ENCODE results near the gene RAC3. TPM values are rescaled to one million over a fixed set of nuclear protein-coding genes. Genes with fewer than 3 reads are reported as not detected.
A peak's percentile ranks its signal among the peaks of the same experiment; 100 is the strongest.

Gene RAC3
- total RNA-seq, 1 experiment from 2014 or later, result 9.3 TPM

GRCh38 chr17:82019690-82020571 lies 11.5 kb upstream of the RAC3 start:
- intact Hi-C loops (cut with micrococcal nuclease; ENCODE audit: unreplicated experiment), result loop anchor here (2.0 to 5.0 kb wide), 2 partner anchors 59 to 132 kb away; partner anchors contain the start of gene NOTUM
- Mint-ChIP-seq H3K27me3 (ENCODE audit: unreplicated experiment) (no peaks in the 10 kb centered on the region), H3K4me3 (ENCODE audit: low read depth, unreplicated experiment) (peak overlapping the region; percentile 47), H3K4me1 (ENCODE audit: low read depth, unreplicated experiment) (peaks cover 8% of the 10 kb centered on the region), H3K36me3 (ENCODE audit: insufficient read depth, unreplicated experiment) (peaks cover 63% of the 10 kb centered on the region), H3K9me3 (ENCODE audit: low read depth, unreplicated experiment) (no peaks in the 10 kb centered on the region), H3K27ac (ENCODE audit: unreplicated experiment) (no peak overlapping the region)
- BruUV-seq (replicated peaks), result no TSS peak
- TF ChIP-seq CTCF (IDR thresholded peaks at IDR 0.05; ENCODE audit: unreplicated experiment), result peak; percentile 59
- CTCF ChIA-PET, result interaction anchor here (0.6 to 4.6 kb wide), 8 partner anchors 15 to 601 kb away, joined by 3 to 45 read pairs (median 4); partner anchors contain the start of genes DCXR and NOTUM
- DNase-seq, result peak; percentile 76

GRCh38 chr17:82020572-82021106 lies 10.8 kb upstream of the RAC3 start:
- no peak for DNase-seq
- Mint-ChIP-seq H3K27me3 (ENCODE audit: unreplicated experiment) (no peaks in the 10 kb centered on the region), H3K36me3 (ENCODE audit: insufficient read depth, unreplicated experiment) (peaks cover 63% of the 10 kb centered on the region), H3K4me1 (ENCODE audit: low read depth, unreplicated experiment) (peaks cover 8% of the 10 kb centered on the region), H3K4me3 (ENCODE audit: low read depth, unreplicated experiment) (peak overlapping the region; percentile 47), H3K27ac (ENCODE audit: unreplicated experiment) (no peak overlapping the region), H3K9me3 (ENCODE audit: low read depth, unreplicated experiment) (no peaks in the 10 kb centered on the region)
- intact Hi-C loops (cut with micrococcal nuclease; ENCODE audit: unreplicated experiment), result loop anchor here (2.0 to 5.0 kb wide), 2 partner anchors 60 to 132 kb away; partner anchors contain the start of gene NOTUM
- no peak for TF ChIP-seq CTCF (IDR thresholded peaks at IDR 0.05; ENCODE audit: unreplicated experiment)
- CTCF ChIA-PET, result interaction anchor here (1.0 to 4.6 kb wide), 4 partner anchors 17 to 94 kb away, joined by 3 to 45 read pairs (median 14); partner anchors contain the start of genes DCXR and NOTUM
- no TSS peak for BruUV-seq (replicated peaks)

- peak; percentile 81 for TF ChIP-seq CTCF (IDR thresholded peaks at IDR 0.05; ENCODE audit: unreplicated experiment)
- CTCF ChIA-PET, result interaction anchor here (1.3 to 4.6 kb wide), 3 partner anchors 16 to 61 kb away, joined by 3 to 45 read pairs (median 24); partner anchors contain the start of genes DCXR and NOTUM
- Mint-ChIP-seq H3K9me3 (ENCODE audit: low read depth, unreplicated experiment) (no peaks in the 10 kb centered on the region), H3K27ac (ENCODE audit: unreplicated experiment) (peak overlapping the region; percentile 30), H3K4me3 (ENCODE audit: low read depth, unreplicated experiment) (peak overlapping the region; percentile 81), H3K27me3 (ENCODE audit: unreplicated experiment) (no peaks in the 10 kb centered on the region), H3K36me3 (ENCODE audit: insufficient read depth, unreplicated experiment) (peaks cover 63% of the 10 kb centered on the region), H3K4me1 (ENCODE audit: low read depth, unreplicated experiment) (peaks cover 8% of the 10 kb centered on the region)
- BruUV-seq (replicated peaks), result TSS peak; percentile 45
- intact Hi-C loops (cut with micrococcal nuclease; ENCODE audit: unreplicated experiment), result loop anchor here (2.0 to 5.0 kb wide), 2 partner anchors 61 to 131 kb away; partner anchors contain the start of gene NOTUM
- peak; percentile 84 for DNase-seq
Observed at GRCh38 chr17:82021107-82021899, 10.2 kb upstream of the RAC3 start.

GRCh38 chr17:82021900-82022309 lies 9.6 kb upstream of the RAC3 start:
- H3K9me3 Mint-ChIP-seq (ENCODE audit: low read depth, unreplicated experiment), result no peaks in the 10 kb centered on the region
- CTCF ChIA-PET, result interaction anchor here (1.3 to 4.6 kb wide), 4 partner anchors 16 to 67 kb away, joined by 3 to 45 read pairs (median 14); partner anchors contain the start of genes DCXR and NOTUM
- peak overlapping the region; percentile 30 for H3K27ac Mint-ChIP-seq (ENCODE audit: unreplicated experiment)
- no peak for DNase-seq
- peak overlapping the region; percentile 81 for H3K4me3 Mint-ChIP-seq (ENCODE audit: low read depth, unreplicated experiment)
- H3K4me1 Mint-ChIP-seq (ENCODE audit: low read depth, unreplicated experiment), result peaks cover 8% of the 10 kb centered on the region
- H3K27me3 Mint-ChIP-seq (ENCODE audit: unreplicated experiment), result no peaks in the 10 kb centered on the region
- no TSS peak for BruUV-seq (replicated peaks)
- no peak for TF ChIP-seq CTCF (IDR thresholded peaks at IDR 0.05; ENCODE audit: unreplicated experiment)
- intact Hi-C loops (cut with micrococcal nuclease; ENCODE audit: unreplicated experiment), result loop anchor here (2.0 to 5.0 kb wide), 3 partner anchors 61 to 130 kb away; partner anchors contain the start of gene NOTUM
- peaks cover 65% of the 10 kb centered on the region for H3K36me3 Mint-ChIP-seq (ENCODE audit: insufficient read depth, unreplicated experiment)

Data from Calu3 (cell line).